ENCODE data around the gene WEE2.
"Not testable (repeated sequence)": the region's sequence is repeated elsewhere in the genome, so short reads cannot be mapped to it uniquely, and the experiment has no call there.

DNA sequence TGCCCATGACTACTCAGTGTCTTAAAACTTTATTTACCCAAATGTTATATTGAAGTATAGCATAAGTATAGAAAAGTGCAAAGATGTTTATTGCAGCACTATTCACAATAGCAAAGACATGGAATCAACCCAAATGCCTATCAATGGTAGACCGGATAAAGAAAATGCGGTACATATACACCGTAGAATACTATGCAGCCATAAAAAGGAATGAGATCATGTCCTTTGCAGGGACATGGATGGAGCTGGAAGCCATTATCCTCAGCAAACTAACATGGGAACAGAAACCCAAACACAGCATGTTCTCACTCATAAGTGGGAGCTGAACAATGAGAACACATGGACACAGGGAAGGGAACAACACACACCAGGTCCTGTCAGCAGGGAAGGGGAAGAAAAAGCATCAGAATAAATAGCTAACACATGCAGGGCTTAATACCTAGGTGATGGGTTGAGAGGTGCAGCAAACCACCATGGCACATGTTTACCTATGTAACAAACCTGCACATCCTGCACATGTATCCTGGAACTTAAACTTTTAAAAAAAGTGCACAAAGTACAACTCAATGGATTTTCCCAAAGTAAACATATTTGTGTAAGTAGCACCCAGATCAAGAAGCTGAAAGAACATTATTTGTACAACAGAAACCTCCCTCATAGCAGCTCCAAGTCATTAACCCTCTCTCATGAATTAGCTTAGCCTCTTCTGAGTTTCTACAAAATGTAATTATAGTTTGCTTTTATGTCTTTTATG, 18.9 kb upstream of the WEE2 start:
- TF ChIP-seq, protein P1, sequence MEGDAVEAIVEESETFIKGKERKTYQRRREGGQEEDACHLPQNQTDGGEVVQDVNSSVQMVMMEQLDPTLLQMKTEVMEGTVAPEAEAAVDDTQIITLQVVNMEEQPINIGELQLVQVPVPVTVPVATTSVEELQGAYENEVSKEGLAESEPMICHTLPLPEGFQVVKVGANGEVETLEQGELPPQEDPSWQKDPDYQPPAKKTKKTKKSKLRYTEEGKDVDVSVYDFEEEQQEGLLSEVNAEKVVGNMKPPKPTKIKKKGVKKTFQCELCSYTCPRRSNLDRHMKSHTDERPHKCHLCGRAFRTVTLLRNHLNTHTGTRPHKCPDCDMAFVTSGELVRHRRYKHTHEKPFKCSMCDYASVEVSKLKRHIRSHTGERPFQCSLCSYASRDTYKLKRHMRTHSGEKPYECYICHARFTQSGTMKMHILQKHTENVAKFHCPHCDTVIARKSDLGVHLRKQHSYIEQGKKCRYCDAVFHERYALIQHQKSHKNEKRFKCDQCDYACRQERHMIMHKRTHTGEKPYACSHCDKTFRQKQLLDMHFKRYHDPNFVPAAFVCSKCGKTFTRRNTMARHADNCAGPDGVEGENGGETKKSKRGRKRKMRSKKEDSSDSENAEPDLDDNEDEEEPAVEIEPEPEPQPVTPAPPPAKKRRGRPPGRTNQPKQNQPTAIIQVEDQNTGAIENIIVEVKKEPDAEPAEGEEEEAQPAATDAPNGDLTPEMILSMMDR (IDR thresholded peaks at IDR 0.05) = not testable (repeated sequence)
- not testable (repeated sequence) for TF ChIP-seq POLR2A (IDR thresholded peaks at IDR 0.05)
